ENCODE measurements around the gene LPP. TPM values are rescaled to one million over a fixed set of nuclear protein-coding genes. Genes with fewer than 3 reads are reported as not detected.

Gene LPP
- total RNA-seq, 4 donors from 2014 or later: 183 to 293 (median 242) TPM

- no peaks in the 10 kb centered on the region for H3K27me3 ChIP-seq
- H3K9me3 ChIP-seq: peaks cover 0 to 23% (median 3%) of the 10 kb centered on the region in 4 donors
- peaks cover 0 to 10% (median 0%) of the 10 kb centered on the region in 3 donors for H3K36me3 ChIP-seq
- DNase-seq (ENCODE audit: low spot score in 2 of 2): no peak
- H3K4me1 ChIP-seq: no peaks in the 10 kb centered on the region
- H3K4me3 ChIP-seq: no peak overlapping the region
- H3K27ac ChIP-seq: no peak overlapping the region
- no peak for TF ChIP-seq POLR2A (IDR thresholded peaks at IDR 0.05)
- TF ChIP-seq EP300 (IDR thresholded peaks at IDR 0.05): no peak
- TF ChIP-seq, protein P1, sequence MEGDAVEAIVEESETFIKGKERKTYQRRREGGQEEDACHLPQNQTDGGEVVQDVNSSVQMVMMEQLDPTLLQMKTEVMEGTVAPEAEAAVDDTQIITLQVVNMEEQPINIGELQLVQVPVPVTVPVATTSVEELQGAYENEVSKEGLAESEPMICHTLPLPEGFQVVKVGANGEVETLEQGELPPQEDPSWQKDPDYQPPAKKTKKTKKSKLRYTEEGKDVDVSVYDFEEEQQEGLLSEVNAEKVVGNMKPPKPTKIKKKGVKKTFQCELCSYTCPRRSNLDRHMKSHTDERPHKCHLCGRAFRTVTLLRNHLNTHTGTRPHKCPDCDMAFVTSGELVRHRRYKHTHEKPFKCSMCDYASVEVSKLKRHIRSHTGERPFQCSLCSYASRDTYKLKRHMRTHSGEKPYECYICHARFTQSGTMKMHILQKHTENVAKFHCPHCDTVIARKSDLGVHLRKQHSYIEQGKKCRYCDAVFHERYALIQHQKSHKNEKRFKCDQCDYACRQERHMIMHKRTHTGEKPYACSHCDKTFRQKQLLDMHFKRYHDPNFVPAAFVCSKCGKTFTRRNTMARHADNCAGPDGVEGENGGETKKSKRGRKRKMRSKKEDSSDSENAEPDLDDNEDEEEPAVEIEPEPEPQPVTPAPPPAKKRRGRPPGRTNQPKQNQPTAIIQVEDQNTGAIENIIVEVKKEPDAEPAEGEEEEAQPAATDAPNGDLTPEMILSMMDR (IDR thresholded peaks at IDR 0.05): no peak
- 39 to 50% methylated on average over 1 of the region's 1 CpG for WGBS, 2 donors
Measured at GRCh38 chr3:188812198-188812597, 658.2 kb downstream of the LPP start.

DNA sequence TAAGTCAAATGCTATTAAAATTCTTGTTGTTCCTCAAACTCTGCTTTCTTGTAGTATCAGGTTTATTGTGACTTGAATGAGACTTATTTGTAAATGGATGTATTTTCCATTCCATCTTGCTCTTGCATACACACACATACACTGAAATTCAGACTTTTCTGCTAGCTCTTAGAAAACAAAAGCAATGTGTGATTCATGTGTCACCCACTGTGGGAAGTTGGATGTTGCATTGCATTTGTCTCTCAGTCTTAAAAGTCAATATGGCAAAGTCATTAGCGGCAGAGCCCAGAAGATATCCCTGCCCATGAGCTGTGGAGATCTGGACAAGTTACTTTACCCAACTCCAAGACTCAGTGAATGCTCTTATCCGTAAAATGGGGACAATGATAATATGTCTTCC lies 660.6 kb downstream of the LPP start:
- Histone ChIP-seq H3K36me3 (no peaks in the 10 kb centered on the region), H3K9me3 (peaks cover 0 to 2% (median 0%) of the 10 kb centered on the region in 4 donors), H3K4me1 (peaks cover 0 to 5% (median 0%) of the 10 kb centered on the region in 4 donors), H3K27ac (no peak overlapping the region), H3K27me3 (no peaks in the 10 kb centered on the region), H3K4me3 (no peak overlapping the region)
- no peak for DNase-seq (ENCODE audit: low spot score in 2 of 2)
- TF ChIP-seq, protein P1 (IDR thresholded peaks at IDR 0.05): no peak
- no peak for TF ChIP-seq EP300 (IDR thresholded peaks at IDR 0.05)
- TF ChIP-seq POLR2A (IDR thresholded peaks at IDR 0.05): no peak
- 80 to 90% methylated on average over 2 of the region's 2 CpGs for WGBS, 2 donors

GRCh38 chr3:188817103-188817934 lies 663.4 kb downstream of the LPP start:
- no peak overlapping the region for H3K4me3 ChIP-seq
- H3K27ac ChIP-seq: no peak overlapping the region
- 86 to 87% methylated on average over 7 of the region's 7 CpGs for WGBS, 2 donors
- no peaks in the 10 kb centered on the region for H3K27me3 ChIP-seq
- DNase-seq (ENCODE audit: low spot score in 2 of 2): no peak
- peaks cover 0 to 21% (median 0%) of the 10 kb centered on the region in 4 donors for H3K4me1 ChIP-seq
- no peaks in the 10 kb centered on the region for H3K9me3 ChIP-seq
- H3K36me3 ChIP-seq: no peaks in the 10 kb centered on the region
- no peak for TF ChIP-seq POLR2A (IDR thresholded peaks at IDR 0.05)
- TF ChIP-seq, protein P1 (IDR thresholded peaks at IDR 0.05): no peak
- no peak for TF ChIP-seq EP300 (IDR thresholded peaks at IDR 0.05)

- no peak overlapping the region for H3K27ac ChIP-seq
- H3K36me3 ChIP-seq: no peaks in the 10 kb centered on the region
- no peaks in the 10 kb centered on the region for H3K9me3 ChIP-seq
- H3K4me3 ChIP-seq: no peak overlapping the region
- H3K4me1 ChIP-seq: peaks cover 0 to 21% (median 0%) of the 10 kb centered on the region in 4 donors
- DNase-seq (ENCODE audit: low spot score in 2 of 2): no peak
- TF ChIP-seq EP300 (IDR thresholded peaks at IDR 0.05): no peak
- TF ChIP-seq, protein P1 (IDR thresholded peaks at IDR 0.05): no peak
- TF ChIP-seq POLR2A (IDR thresholded peaks at IDR 0.05): no peak
- 86 to 95% methylated on average over 3 of the region's 3 CpGs for WGBS, 2 donors
- H3K27me3 ChIP-seq: no peaks in the 10 kb centered on the region
Measured at GRCh38 chr3:188817935-188818269, 663.9 kb downstream of the LPP start.

GRCh38 chr3:188818282-188818681 lies 664.3 kb downstream of the LPP start:
- DNase-seq (ENCODE audit: low spot score in 2 of 2): no peak
- H3K4me3 ChIP-seq: no peak overlapping the region
- H3K27ac ChIP-seq: no peak overlapping the region
- H3K27me3 ChIP-seq: no peaks in the 10 kb centered on the region
- 95% methylated on average over 2 of the region's 2 CpGs for WGBS, 2 donors
- TF ChIP-seq POLR2A (IDR thresholded peaks at IDR 0.05) (no peak), EP300 (IDR thresholded peaks at IDR 0.05) (no peak)
- TF ChIP-seq, protein P1 (IDR thresholded peaks at IDR 0.05): no peak
- no peaks in the 10 kb centered on the region for H3K36me3 ChIP-seq
- peaks cover 0 to 21% (median 0%) of the 10 kb centered on the region in 4 donors for H3K4me1 ChIP-seq
- H3K9me3 ChIP-seq: no peaks in the 10 kb centered on the region

Data from tibial nerve (tissue), 4 donors.